ENCODE measurements around the gene PERM1. TPM values are rescaled to one million over a fixed set of nuclear protein-coding genes. Genes with fewer than 3 reads are reported as not detected.

PERM1 gene
- total and polyA plus RNA-seq, 2 of the 13 experiments (the other 11 are each of a cell fraction or from before 2014, with no cell fraction given) = 0.04 to 0.29 TPM

GRCh38 chr1:983798-984475 is 2.0 kb upstream of the PERM1 start (continued):
- TF ChIP-seq ZNF512B (CRISPR knock-in tag; IDR thresholded peaks at IDR 0.05; ENCODE audit: borderline replicate concordance) = peak; percentile 87; the same call in 1 of the 2 replicates
- no peak for TF ChIP-seq LBX2 (CRISPR knock-in tag; IDR thresholded peaks at IDR 0.05; ENCODE audit: borderline replicate concordance)
- TF ChIP-seq HOXA3 (CRISPR knock-in tag; IDR thresholded peaks at IDR 0.05) = no peak
- TF ChIP-seq SP140L (CRISPR knock-in tag; IDR thresholded peaks at IDR 0.05; ENCODE audit: borderline replicate concordance) = no peak
- no peak for TF ChIP-seq ZBTB34 (CRISPR knock-in tag; IDR thresholded peaks at IDR 0.05)
- TF ChIP-seq DR1 (CRISPR knock-in tag; IDR thresholded peaks at IDR 0.05) = no peak
- no peak for TF ChIP-seq CENPT (CRISPR knock-in tag; IDR thresholded peaks at IDR 0.05; ENCODE audit: low read depth)
- TF ChIP-seq ZNF263 (CRISPR knock-in tag; IDR thresholded peaks at IDR 0.05) = no peak
- peak; percentile 73; the same call in 1 of the 2 replicates for TF ChIP-seq ZBTB7B (CRISPR knock-in tag; IDR thresholded peaks at IDR 0.05)
- TF ChIP-seq ZC3H13 (CRISPR knock-in tag; IDR thresholded peaks at IDR 0.05) = no peak
- TF ChIP-seq CTCF (CRISPR knock-in tag; IDR thresholded peaks at IDR 0.05) = peak; percentile 87
- no peak for TF ChIP-seq YEATS2 (CRISPR knock-in tag; IDR thresholded peaks at IDR 0.05; ENCODE audit: borderline replicate concordance)
- no peak for TF ChIP-seq E2F1 (CRISPR knock-in tag; IDR thresholded peaks at IDR 0.05)
- TF ChIP-seq NFKB2 (CRISPR knock-in tag; IDR thresholded peaks at IDR 0.05; ENCODE audit: borderline replicate concordance) = no peak; the same call in 1 of the 2 replicates
- no peak for TF ChIP-seq PHF20 (CRISPR knock-in tag; IDR thresholded peaks at IDR 0.05)
- TF ChIP-seq KDM2A (CRISPR knock-in tag; IDR thresholded peaks at IDR 0.05; ENCODE audit: borderline replicate concordance, low read depth) = peak; percentile 54; the same call in 1 of the 2 replicates
- TF ChIP-seq POLR2G (IDR thresholded peaks at IDR 0.05; ENCODE audit: low read depth, low read length) = no peak
- TF ChIP-seq ZBTB7A (CRISPR knock-in tag; IDR thresholded peaks at IDR 0.05) = peak; percentile 62; the same call in 1 of the 2 replicates
- no peak for TF ChIP-seq ZNF879 (CRISPR knock-in tag; IDR thresholded peaks at IDR 0.05)
- no peak for TF ChIP-seq GATA4 (IDR thresholded peaks at IDR 0.05; ENCODE audit: borderline replicate concordance, low read depth)
- TF ChIP-seq ATM (IDR thresholded peaks at IDR 0.05; ENCODE audit: borderline replicate concordance) = no peak
- no peak for TF ChIP-seq ELF4 (CRISPR knock-in tag; IDR thresholded peaks at IDR 0.05; ENCODE audit: borderline replicate concordance)
- TF ChIP-seq MBD4 (IDR thresholded peaks at IDR 0.05; ENCODE audit: borderline replicate concordance, low read length) = no peak
